Keratinocyte (primary cell): ENCODE measurements around the gene PHLDA3. TPM values are rescaled to one million over a fixed set of nuclear protein-coding genes. Genes with fewer than 3 reads are reported as not detected.

ENCODE experiments used
- DNase-seq: peaks from one replicate; pipeline ENCODE4 v3.0.0-alpha.2; 2011; ENCODE audit warnings: low read depth, missing footprints, low spot score
- FAIRE-seq: peaks from 2 replicates; lab custom pipeline; 2011; peaks lifted over from hg19 to GRCh38; lab: Jason Lieb, UNC
- H2AFZ ChIP-seq: 2 replicates; pipeline ENCODE4 v1.6.0; 2012; ENCODE audit warnings: low read length, control low read depth, inconsistent platforms; ENCODE audit not compliant: control insufficient read depth
- H3K27ac ChIP-seq: 2 replicates; pipeline ENCODE4 v1.5.1; 2011; ENCODE audit warnings: low read length; ENCODE audit not compliant: control insufficient read depth, insufficient read depth
- H3K27me3 ChIP-seq: 3 replicates; pipeline ENCODE4 v1.6.0; 2011; ENCODE audit warnings: low read length; ENCODE audit not compliant: control insufficient read depth, insufficient read depth; ENCODE audit errors: extremely low read depth
- H3K36me3 ChIP-seq, 2 experiments: 2 replicates in 1 of 2; 3 replicates in 1 of 2; pipeline ENCODE4 v1.5.1; 2011; ENCODE audit warnings: low read length in 2 of 2, mild to moderate bottlenecking in 1 of 2; ENCODE audit not compliant: control insufficient read depth in 2 of 2, insufficient read depth in 2 of 2; ENCODE audit errors: extremely low read depth in 1 of 2
- H3K4me1 ChIP-seq: 3 replicates; pipeline ENCODE4 v1.5.1; 2011; ENCODE audit warnings: low read length; ENCODE audit not compliant: control insufficient read depth, insufficient read depth; ENCODE audit errors: extremely low read depth
- H3K4me2 ChIP-seq: 3 replicates; pipeline ENCODE4 v1.6.0; 2011; ENCODE audit warnings: low read depth, low read length; ENCODE audit not compliant: control insufficient read depth, insufficient read depth; ENCODE audit errors: extremely low read depth
- H3K4me3 ChIP-seq, 3 experiments: fragments of 200-600 bp in 1 of 3; sonication (generic) in 1 of 3; 2 replicates in 2 of 3; 3 replicates in 1 of 3; pipeline ENCODE4 v1.5.1; 2011 to 2016; ENCODE audit warnings: low read length in 3 of 3, mild to moderate bottlenecking in 3 of 3, control low read depth in 2 of 3, inconsistent platforms in 1 of 3, low read depth in 1 of 3, mixed read lengths in 1 of 3, mixed run types in 1 of 3, moderate library complexity in 1 of 3; ENCODE audit not compliant: control insufficient read depth in 2 of 3, insufficient read depth in 2 of 3; ENCODE audit errors: extremely low read depth in 1 of 3
- H3K79me2 ChIP-seq: 2 replicates; pipeline ENCODE4 v1.6.0; 2012; ENCODE audit warnings: low read length; ENCODE audit not compliant: control insufficient read depth, insufficient read depth
- H3K9ac ChIP-seq: 3 replicates; pipeline ENCODE4 v1.6.0; 2011; ENCODE audit warnings: low read length; ENCODE audit not compliant: control insufficient read depth, insufficient read depth; ENCODE audit errors: extremely low read depth
- H3K9me1 ChIP-seq: 3 replicates; pipeline ENCODE4 v1.6.0; 2011; ENCODE audit warnings: low read length; ENCODE audit not compliant: control insufficient read depth, insufficient read depth; ENCODE audit errors: extremely low read depth
- H3K9me3 ChIP-seq: 2 replicates; pipeline ENCODE4 v1.5.1; 2012; ENCODE audit warnings: low read depth, low read length; ENCODE audit not compliant: control insufficient read depth
- H4K20me1 ChIP-seq: 3 replicates; pipeline ENCODE4 v1.6.0; 2011; ENCODE audit warnings: low read length; ENCODE audit not compliant: control insufficient read depth, insufficient read depth; ENCODE audit errors: extremely low read depth
- EZH2 ChIP-seq: IDR thresholded peaks from one replicate; pipeline ENCODE4 v1.6.1; 2012; ENCODE audit warnings: inconsistent platforms, mild to moderate bottlenecking, low read length, moderate library complexity
- dilution Hi-C: fragments of 300-500 bp; cut with MboI; formaldehyde crosslinking; loops from one replicate; pipeline ENCODE4 v1.7.0; 2020; ENCODE audit warnings: low sequenced_read_pairs; ENCODE audit not compliant: extremely low pct_ligation_motif_present
- polyA plus RNA-seq, 5 experiments: library from polyadenylated mRNA; depleted of rRNA in 3 of 5; stranded (reverse) in 3 of 5; stranded (forward) in 1 of 5; unstranded in 1 of 5; fragments of >200 nt; gene quantifications; 1 replicate in 1 of 5; 2 replicates in 3 of 5; 3 replicates in 1 of 5; pipeline versions ENCODE4 v1.2.1 to v1.2.3, GENCODE V29; 2011 to 2012; ENCODE audit warnings: missing spikeins in 2 of 5, low read depth in 1 of 5, low replicate concordance in 1 of 5
- TF ChIP-seq, protein P1 (sequence below), 3 experiments: IDR thresholded peaks in 1 of 3; conservative IDR thresholded peaks in 1 of 3; optimal IDR thresholded peaks in 1 of 3; 2 replicates in 2 of 3; 3 replicates in 1 of 3; pipeline versions ENCODE3 to v1.5.1; 2011; ENCODE audit warnings: low read length in 3 of 3, mild to moderate bottlenecking in 3 of 3, moderate library complexity in 2 of 3, control low read depth in 1 of 3, inconsistent platforms in 1 of 3; ENCODE audit not compliant: insufficient read depth in 2 of 3; ENCODE audit errors: extremely low read depth in 1 of 3

The PHLDA3 gene
- polyA plus RNA-seq, 1 donor (not counting 4 experiments of a cell fraction or from before 2014, with no cell fraction given), result 48.2 TPM

DNA sequence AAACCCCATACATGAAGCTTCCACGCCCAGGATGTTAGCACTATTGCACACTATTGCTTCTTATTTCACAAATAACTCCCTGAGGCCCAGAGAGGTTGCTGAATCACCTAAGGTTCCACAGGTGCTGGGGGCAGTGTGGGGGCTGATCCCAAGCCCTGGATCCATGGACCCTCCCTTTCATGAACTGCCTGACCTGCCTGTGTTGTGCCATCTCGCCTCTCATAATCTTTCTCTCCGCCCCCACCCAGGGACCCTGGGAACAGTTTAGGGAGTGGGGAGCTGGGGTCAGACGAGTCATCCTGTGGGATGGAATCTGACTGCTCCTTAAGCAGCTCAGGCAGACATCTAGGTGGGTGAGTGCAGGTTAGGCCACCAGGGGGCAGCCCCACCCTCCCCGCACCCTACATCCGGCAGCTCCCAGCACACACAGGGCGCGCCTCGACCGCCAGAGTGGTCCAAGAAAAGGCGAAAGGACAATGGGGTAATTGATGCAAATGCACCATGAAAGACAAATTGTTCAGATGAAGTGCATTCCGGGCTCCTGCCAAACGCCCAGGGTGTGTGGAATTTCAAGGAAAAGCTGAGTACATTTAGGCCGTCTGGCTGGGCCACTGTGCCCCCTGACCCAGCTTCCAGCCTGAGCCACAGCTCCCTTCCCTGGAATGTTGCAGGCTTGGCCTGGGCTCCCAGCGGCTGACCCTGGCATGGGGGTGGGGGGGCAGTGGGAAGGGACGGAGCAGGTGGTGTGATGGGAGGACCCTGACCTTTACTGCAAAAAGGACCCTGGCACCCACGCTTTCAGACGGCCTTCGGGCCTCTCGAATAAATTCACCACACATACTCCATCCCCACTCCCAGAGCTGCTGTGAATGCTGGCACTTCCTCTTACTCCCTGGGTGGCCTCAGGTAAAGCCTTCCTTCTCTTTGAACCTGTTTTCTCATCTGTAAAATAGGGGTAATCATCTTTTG, 20.8 kb downstream of the PHLDA3 start:
- Histone ChIP-seq H3K79me2 (no peaks in the 10 kb centered on the region), H2AFZ (peak overlapping the region; percentile 45), H3K27me3 (no peaks in the 10 kb centered on the region), H3K4me2 (peak overlapping the region; percentile 64), H3K9me1 (no peaks in the 10 kb centered on the region), H3K9ac (peak overlapping the region; percentile 54), H4K20me1 (no peaks in the 10 kb centered on the region), H3K27ac (peak overlapping the region; percentile 55), H3K4me1 (peaks cover 14% of the 10 kb centered on the region), H3K36me3 (no peaks in the 10 kb centered on the region), H3K9me3 (no peaks in the 10 kb centered on the region), H3K4me3 (peak overlapping the region in 1 of 3 experiments; percentile 41)
- DNase-seq (no peak), FAIRE-seq (peak; percentile 73)
- no peak for TF ChIP-seq EZH2
- TF ChIP-seq, protein P1, sequence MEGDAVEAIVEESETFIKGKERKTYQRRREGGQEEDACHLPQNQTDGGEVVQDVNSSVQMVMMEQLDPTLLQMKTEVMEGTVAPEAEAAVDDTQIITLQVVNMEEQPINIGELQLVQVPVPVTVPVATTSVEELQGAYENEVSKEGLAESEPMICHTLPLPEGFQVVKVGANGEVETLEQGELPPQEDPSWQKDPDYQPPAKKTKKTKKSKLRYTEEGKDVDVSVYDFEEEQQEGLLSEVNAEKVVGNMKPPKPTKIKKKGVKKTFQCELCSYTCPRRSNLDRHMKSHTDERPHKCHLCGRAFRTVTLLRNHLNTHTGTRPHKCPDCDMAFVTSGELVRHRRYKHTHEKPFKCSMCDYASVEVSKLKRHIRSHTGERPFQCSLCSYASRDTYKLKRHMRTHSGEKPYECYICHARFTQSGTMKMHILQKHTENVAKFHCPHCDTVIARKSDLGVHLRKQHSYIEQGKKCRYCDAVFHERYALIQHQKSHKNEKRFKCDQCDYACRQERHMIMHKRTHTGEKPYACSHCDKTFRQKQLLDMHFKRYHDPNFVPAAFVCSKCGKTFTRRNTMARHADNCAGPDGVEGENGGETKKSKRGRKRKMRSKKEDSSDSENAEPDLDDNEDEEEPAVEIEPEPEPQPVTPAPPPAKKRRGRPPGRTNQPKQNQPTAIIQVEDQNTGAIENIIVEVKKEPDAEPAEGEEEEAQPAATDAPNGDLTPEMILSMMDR (optimal IDR thresholded peaks at IDR 0.05 in 1 of 3, IDR thresholded peaks at IDR 0.05 in 1 of 3, conservative IDR thresholded peaks at IDR 0.05 in 1 of 3; ENCODE audit: extremely low read depth in 1 of 3, insufficient read depth in 2 of 3, low read length in 3 of 3), result peak; percentile 78 to 97 (median 95)
- dilution Hi-C loops, result no loop called here

DNA sequence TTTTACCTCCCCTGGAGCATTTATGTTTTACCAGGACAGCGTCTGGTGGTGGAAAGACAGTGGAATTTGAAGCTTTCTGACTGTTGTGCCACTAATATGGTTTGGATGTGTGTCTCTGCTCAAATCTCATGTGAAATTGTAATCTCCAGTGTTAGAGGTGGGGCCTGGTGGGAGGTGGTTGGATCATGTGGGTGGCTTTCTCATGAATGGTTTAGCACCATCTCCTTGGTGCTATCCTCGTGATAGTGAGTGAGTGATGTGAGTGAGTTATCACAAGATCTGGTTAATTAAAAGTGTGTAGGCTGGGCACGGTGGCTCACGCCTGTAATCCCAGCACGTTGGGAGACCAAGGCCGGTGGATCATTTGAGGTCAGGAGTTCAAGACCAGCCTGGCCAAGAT, 23.7 kb downstream of the PHLDA3 start:
- peaks cover 14% of the 10 kb centered on the region for H3K4me1 ChIP-seq
- H3K9me1 ChIP-seq, result no peaks in the 10 kb centered on the region
- no peak overlapping the region for H3K4me2 ChIP-seq
- H3K9me3 ChIP-seq, result no peaks in the 10 kb centered on the region
- dilution Hi-C loops, result no loop called here
- no peaks in the 10 kb centered on the region for H4K20me1 ChIP-seq
- no peaks in the 10 kb centered on the region for H3K27me3 ChIP-seq
- H3K36me3 ChIP-seq, result no peaks in the 10 kb centered on the region
- no peak overlapping the region for H3K4me3 ChIP-seq
- no peak overlapping the region for H2AFZ ChIP-seq
- no peak for TF ChIP-seq EZH2
- TF ChIP-seq, protein P1 (optimal IDR thresholded peaks at IDR 0.05 in 1 of 3, IDR thresholded peaks at IDR 0.05 in 1 of 3, conservative IDR thresholded peaks at IDR 0.05 in 1 of 3; ENCODE audit: extremely low read depth in 1 of 3, insufficient read depth in 2 of 3, low read length in 3 of 3), result no peak
- H3K9ac ChIP-seq, result no peak overlapping the region
- H3K27ac ChIP-seq, result no peak overlapping the region
- DNase-seq (no peak), FAIRE-seq (no peak)
- no peaks in the 10 kb centered on the region for H3K79me2 ChIP-seq
